ENCODE measurements around the gene GABARAP.

GABARAP gene

GRCh38 chr17:7204336-7204735 lies 37.9 kb downstream of the GABARAP start:
- TF ChIP-seq TCF12 (IDR thresholded peaks at IDR 0.05; ENCODE audit: low read depth): no peak
- TF ChIP-seq YY1 (IDR thresholded peaks at IDR 0.05; ENCODE audit: low read depth): no peak
- no peak for TF ChIP-seq TEAD4 (IDR thresholded peaks at IDR 0.05)
- no peak for TF ChIP-seq USF1 (IDR thresholded peaks at IDR 0.05)
- no peak for TF ChIP-seq REST (IDR thresholded peaks at IDR 0.05; ENCODE audit: low read depth)
- TF ChIP-seq MAX (IDR thresholded peaks at IDR 0.05): no peak
- no peak for TF ChIP-seq CREB1 (IDR thresholded peaks at IDR 0.05; ENCODE audit: low read depth)
- TF ChIP-seq TAF1 (IDR thresholded peaks at IDR 0.05; ENCODE audit: low read depth): no peak
- no peak for TF ChIP-seq EP300 (IDR thresholded peaks at IDR 0.05; ENCODE audit: borderline replicate concordance)
- TF ChIP-seq RAD21 (IDR thresholded peaks at IDR 0.05; ENCODE audit: low read depth): no peak
- no peak for TF ChIP-seq EGR1 (IDR thresholded peaks at IDR 0.05)
- TF ChIP-seq FOXM1 (IDR thresholded peaks at IDR 0.05; ENCODE audit: borderline replicate concordance, low read depth): no peak
- no peak for TF ChIP-seq NFIC (IDR thresholded peaks at IDR 0.05)
- no peak for TF ChIP-seq ZBTB7A (IDR thresholded peaks at IDR 0.05; ENCODE audit: low read depth)

GRCh38 chr17:7203391-7203790 lies 38.9 kb downstream of the GABARAP start:
- TF ChIP-seq RAD21 (IDR thresholded peaks at IDR 0.05; ENCODE audit: low read depth) (no peak), TCF12 (IDR thresholded peaks at IDR 0.05; ENCODE audit: low read depth) (no peak), CREB1 (IDR thresholded peaks at IDR 0.05; ENCODE audit: low read depth) (no peak), TAF1 (IDR thresholded peaks at IDR 0.05; ENCODE audit: low read depth) (no peak), TEAD4 (IDR thresholded peaks at IDR 0.05) (no peak), FOXM1 (IDR thresholded peaks at IDR 0.05; ENCODE audit: borderline replicate concordance, low read depth) (no peak), NFIC (IDR thresholded peaks at IDR 0.05) (no peak), USF1 (IDR thresholded peaks at IDR 0.05) (no peak), EP300 (IDR thresholded peaks at IDR 0.05; ENCODE audit: borderline replicate concordance) (no peak), EGR1 (IDR thresholded peaks at IDR 0.05) (no peak), MAX (IDR thresholded peaks at IDR 0.05) (no peak), REST (IDR thresholded peaks at IDR 0.05; ENCODE audit: low read depth) (no peak), YY1 (IDR thresholded peaks at IDR 0.05; ENCODE audit: low read depth) (no peak)

GRCh38 chr17:7196651-7197401 lies 45.4 kb downstream of the GABARAP start:
- TF ChIP-seq TCF12 (IDR thresholded peaks at IDR 0.05; ENCODE audit: low read depth): no peak
- TF ChIP-seq ZBTB7A (IDR thresholded peaks at IDR 0.05; ENCODE audit: low read depth): no peak
- TF ChIP-seq USF1 (IDR thresholded peaks at IDR 0.05): no peak
- no peak for TF ChIP-seq CEBPB (IDR thresholded peaks at IDR 0.05)
- no peak for TF ChIP-seq CREB1 (IDR thresholded peaks at IDR 0.05; ENCODE audit: low read depth)
- TF ChIP-seq FOXM1 (IDR thresholded peaks at IDR 0.05; ENCODE audit: borderline replicate concordance, low read depth): no peak

GRCh38 chr17:7195971-7196370 lies 46.3 kb downstream of the GABARAP start:
- TF ChIP-seq CREB1 (IDR thresholded peaks at IDR 0.05; ENCODE audit: low read depth): no peak
- TF ChIP-seq YY1 (IDR thresholded peaks at IDR 0.05; ENCODE audit: low read depth): no peak

- no peak for TF ChIP-seq CEBPB (IDR thresholded peaks at IDR 0.05)
- no peak for TF ChIP-seq YY1 (IDR thresholded peaks at IDR 0.05; ENCODE audit: low read depth)
- TF ChIP-seq USF1 (IDR thresholded peaks at IDR 0.05): no peak
- no peak for TF ChIP-seq NFIC (IDR thresholded peaks at IDR 0.05)
- TF ChIP-seq EP300 (IDR thresholded peaks at IDR 0.05; ENCODE audit: borderline replicate concordance): no peak
- no peak for TF ChIP-seq EGR1 (IDR thresholded peaks at IDR 0.05)
- no peak for TF ChIP-seq TEAD4 (IDR thresholded peaks at IDR 0.05)
- TF ChIP-seq TAF1 (IDR thresholded peaks at IDR 0.05; ENCODE audit: low read depth): no peak
- no peak for TF ChIP-seq FOXM1 (IDR thresholded peaks at IDR 0.05; ENCODE audit: borderline replicate concordance, low read depth)
- TF ChIP-seq ZBTB7A (IDR thresholded peaks at IDR 0.05; ENCODE audit: low read depth): no peak
- no peak for TF ChIP-seq CREB1 (IDR thresholded peaks at IDR 0.05; ENCODE audit: low read depth)
- no peak for TF ChIP-seq MAX (IDR thresholded peaks at IDR 0.05)
- TF ChIP-seq REST (IDR thresholded peaks at IDR 0.05; ENCODE audit: low read depth): no peak
Measured at GRCh38 chr17:7192271-7192937, 49.8 kb downstream of the GABARAP start.

Measured in Ishikawa (cell line).